ENCODE data around the gene HS3ST6.

GRCh38 chr16:1895068-1895467 is 23.1 kb downstream of the HS3ST6 start:
- no peak for TF ChIP-seq POLR2A (IDR thresholded peaks at IDR 0.05)
- TF ChIP-seq CTCF (IDR thresholded peaks at IDR 0.05) = no peak
